HG03045 (cell line): ENCODE results near the gene GGT7.
A peak's percentile ranks its signal among the peaks of the same experiment; 100 is the strongest.
"Not testable (repeated sequence)": the region's sequence is repeated elsewhere in the genome, so short reads cannot be mapped to it uniquely, and the experiment has no call there.

Experiments
- ATAC-seq: cut with Tn5 transposase; IDR thresholded peaks from one replicate; pipeline ENCODE4 v1.9.1; 2021; ENCODE audit warnings: mild to moderate bottlenecking, moderate library complexity; ENCODE audit not compliant: unreplicated experiment

Gene GGT7

DNA sequence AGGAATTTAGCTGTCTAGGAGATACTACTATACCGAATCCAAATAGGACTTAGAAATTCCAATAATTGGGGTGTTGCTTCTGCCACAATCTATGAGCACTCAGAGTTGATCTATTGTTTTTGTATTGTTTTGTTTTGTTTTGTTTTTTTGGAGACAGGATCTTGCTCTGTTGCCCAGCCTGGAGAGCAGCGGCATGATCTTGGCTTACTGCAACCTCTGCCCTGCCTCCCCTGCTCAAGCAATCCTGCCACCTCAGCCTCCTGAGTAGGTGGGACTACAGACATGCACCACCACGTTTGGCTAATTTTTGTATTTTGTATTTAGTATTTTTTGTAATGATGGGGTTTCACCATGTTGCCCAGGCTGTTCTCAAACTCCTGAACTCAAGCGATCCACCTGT lies 11.2 kb upstream of the GGT7 start:
- ATAC-seq = no peak

DNA sequence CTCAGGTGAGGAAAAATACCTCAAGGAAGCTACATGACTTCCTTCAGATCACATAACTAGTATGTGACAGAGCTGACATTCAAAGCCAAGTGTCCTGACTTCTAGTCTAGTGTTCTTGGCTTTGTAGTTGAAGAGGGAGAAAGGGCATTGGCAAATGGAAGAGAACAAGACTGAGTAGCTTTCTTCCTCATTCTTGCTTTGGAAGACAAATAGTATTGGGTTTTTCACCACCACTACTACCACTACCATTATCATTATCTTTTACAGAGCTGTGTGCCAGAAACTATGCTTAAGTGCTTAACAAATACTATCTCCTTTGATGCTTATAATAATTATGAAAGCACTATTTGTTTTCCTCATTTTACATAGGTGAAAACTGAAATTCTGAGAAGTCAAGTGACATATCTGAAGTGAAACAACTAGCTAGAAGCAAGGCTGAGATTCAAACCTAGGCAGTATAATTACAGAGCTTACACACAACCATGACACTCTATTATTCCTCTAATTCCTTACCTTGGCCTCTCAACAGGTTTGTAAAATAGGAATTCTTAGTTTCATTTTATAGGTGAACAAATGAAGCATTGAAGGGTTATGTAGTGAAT lies 10.5 kb upstream of the GGT7 start:
- no peak for ATAC-seq

DNA sequence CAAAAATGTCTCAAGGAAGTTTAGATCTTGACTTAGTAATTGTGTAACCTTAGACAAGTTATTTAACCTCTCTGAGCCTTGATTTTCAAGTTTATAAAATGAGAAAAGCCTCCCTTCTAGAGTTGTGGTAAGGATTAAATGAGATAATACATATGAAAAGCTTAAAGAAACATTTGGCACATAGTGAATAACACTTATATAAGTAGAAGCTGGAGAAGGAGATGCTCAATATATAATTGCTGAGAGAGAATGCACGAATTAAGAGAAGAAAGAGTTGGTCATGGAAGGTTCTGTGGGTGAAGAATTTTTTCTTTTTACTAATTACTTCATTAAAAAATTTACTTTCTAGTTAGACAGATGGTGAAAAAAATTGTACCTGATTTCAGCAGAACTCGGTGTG lies 9.0 kb upstream of the GGT7 start:
- no peak for ATAC-seq

DNA sequence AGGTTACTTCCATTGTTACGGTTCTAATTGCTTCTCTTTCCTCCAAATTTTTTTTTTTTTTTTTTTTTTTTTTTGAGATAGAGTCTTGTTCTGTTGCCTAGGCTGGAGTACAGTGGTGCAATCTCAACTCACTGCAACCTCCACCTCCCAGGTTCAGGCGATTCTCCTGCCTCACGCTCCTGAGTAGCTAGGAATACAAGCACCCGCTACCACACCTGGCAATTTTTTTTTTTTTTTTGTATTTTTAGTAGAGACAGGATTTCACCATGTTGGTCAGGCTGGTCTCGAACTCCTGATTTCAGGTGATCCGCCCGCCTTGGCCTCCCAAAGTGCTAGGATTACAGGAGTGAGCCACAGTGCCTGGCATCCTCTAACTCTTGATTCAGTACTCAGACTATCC lies 8.3 kb upstream of the GGT7 start:
- not testable (repeated sequence) for ATAC-seq

DNA sequence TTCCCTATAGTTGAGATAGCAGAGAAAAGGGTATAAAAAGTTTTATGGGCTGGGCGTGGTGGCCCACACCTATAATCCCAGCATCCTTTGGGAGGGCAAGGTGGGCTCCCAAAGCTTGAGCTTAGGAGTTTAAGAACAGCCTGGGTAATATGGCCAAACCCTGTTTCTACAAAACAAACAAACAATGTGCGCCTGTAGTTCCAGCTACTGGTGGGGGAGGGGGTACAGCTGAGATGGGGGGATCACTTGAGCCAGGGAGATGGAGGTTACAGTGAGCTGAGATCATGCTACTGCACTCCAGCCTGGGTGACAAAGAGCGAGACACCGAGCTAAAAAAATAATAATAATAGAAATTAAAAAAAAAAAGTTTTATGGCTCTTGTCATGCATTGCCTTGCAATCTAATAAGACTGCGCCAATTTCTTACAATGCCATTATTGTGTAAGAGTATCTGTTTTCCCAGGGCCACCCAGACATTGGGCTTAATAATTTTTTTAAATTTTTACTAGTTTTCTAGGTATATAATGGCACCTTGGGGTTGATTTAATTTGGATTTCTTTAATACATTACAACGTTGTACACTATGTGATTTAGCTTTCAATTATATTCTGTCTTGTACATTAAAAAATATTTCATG lies 7.7 kb upstream of the GGT7 start:
- ATAC-seq = no peak

DNA sequence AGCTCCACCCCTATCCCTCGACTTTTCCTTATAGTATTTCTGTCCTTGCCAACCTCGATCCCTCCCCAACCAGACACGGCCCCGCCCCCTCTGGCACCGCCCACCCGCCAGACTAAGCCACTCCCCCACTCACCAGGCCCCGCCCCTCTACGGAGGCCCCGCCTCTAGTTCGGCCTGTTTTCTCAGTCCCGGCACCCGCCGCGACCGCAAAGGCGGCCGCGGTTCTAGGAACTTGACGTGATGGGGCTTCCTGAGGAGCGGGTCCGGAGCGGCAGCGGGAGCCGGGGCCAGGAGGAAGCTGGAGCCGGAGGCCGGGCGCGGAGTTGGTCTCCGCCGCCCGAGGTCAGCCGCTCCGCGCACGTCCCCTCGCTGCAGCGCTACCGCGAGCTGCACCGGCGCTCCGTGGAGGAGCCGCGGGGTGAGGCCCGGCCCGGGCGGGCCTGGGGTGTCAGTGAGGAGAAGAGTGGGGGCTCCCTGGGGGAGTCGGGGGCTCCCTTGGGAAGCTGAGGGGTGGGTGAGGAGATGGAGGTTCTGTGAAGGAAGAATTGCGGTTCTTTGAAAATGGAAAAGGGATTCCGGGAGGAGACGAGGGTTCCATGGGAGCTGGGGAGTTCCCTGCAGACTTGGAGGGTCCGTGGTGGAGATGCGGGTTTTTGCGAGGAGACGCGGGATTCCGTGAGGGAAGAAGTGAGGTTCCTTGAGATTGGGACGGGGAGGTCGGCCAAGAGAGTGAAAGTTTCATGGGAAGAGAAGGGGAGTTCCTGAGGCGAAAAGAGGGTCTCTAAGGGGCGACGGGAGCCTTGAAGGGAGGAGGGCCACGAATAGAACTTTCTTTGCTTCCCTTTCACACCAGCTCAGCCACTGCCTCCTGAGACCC lies 4.0 kb upstream of the GGT7 start, which contains the start of gene ACSS2:
ACSS2 (plus strand) TSS at position 207 of the 877 bp plus-strand sequence; CDS start at position 241, 34 bp downstream.
- peak; percentile 52 for ATAC-seq

DNA sequence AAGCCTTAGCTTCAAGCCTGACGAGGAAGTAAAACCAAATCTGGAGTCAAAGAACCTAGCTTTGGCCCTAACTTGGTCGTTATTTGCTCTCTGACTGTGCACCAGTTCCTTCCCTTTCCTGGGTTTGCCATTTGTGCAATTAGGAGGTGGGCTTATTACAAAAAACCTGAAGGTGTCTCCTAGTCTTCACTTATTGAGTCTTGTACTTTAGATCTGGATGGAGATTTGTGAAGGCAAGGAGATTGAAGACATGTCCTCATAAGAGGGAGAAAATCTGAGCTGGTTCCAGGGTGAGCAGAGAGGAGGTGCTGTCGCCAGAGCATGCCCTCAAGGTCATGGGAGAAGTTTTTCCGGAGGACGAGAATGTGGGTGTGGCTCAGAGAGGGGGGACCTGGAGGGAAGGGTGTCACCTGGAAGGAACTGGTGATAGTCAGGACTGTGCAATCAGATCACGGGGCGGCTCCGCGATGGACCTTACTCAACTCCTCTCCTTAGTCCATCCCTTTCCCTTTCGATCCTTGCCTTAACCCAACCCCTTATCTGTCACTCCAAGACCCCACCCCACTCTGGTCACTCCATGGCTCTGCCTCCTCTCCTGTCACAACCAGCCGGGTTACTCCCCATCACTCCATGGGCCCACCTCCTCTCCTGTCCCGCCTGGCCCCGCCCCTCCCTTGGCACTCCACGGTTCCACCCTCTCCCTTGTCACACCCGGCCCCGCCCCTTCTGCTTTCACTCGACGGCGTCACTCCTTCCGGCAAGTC lies 3.2 kb upstream of the GGT7 start:
- ATAC-seq = peak; percentile 58

DNA sequence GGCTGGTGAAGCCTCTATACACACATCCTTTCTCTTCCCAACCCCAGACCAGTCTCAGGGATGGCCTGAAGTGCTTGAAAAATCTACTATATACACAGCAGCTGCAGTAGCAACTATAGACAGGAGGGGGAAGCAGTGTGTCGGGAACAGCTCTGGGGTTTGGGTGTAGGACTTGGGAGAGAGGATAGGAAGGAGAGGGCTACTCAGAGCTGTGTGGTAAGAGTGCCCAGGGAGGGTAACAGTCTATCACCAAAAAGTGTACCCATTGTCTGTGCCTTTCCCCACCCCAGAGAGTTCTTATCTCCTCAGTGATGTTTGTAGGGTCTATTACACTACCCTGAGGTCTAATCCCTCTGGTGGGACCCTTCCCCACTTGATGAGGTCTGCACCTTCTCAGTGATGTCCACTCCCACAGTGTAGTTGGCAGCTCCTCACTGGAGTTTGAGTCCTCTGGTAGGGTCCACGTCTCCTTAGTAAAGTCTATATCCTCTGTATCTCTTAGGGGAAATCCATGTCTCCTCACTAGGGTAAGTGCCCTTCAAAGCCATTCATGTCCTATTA lies 1.5 kb upstream of the GGT7 start:
- no peak for ATAC-seq

DNA sequence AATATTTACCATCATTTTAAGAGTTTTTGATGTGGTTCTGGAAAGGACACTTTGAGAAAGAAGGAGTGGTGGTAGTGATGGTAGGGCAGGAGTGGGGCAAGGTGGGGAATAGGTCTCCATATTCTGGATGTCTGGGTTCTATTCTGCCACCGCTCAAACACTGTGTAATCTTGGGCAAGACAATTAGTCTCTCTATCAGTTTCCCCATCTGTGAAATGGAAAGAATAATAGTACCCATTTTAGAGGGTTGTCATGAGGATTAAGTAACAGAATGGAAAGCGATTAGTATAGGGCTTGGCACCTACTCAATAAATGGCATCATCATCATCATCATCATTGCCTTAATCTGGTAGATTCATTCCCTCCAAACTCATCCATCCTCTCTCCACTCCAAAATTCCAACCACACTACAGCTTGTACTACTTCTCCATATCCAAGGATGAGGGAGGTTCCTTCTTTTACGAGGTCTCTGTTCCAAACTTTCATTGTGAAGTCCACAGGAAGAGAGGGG lies 982 bp upstream of the GGT7 start:
- ATAC-seq = no peak

DNA sequence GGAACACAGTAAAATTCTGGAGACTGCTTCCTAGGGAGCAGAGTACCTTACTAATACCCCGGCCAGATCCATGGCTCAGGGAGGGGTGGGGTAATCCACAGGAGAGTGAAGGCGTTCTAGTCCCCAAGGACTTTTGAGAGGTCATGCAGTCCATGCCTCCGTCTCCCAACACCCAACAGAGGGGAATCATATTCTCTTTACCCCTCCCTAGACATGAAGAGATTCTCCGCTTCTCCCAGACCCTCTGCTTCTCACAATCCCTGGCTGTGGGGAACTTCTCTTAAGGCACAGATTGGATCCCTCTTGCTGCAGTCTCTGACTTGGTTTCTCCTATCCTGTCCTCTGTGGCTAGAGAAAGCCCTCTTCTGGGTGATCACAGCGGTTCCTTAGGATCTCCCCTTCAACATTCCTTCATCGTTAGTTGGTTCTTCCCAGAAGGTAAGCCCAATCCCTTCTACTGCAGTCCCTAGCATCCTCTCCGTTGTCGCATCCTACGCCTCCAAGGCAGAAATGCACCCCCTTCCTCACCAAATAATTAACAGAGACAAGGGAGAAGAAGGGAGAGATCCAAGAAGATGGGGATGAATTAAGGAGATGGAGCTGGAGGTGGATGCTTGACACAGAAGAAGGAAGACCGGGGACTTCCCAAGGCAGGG lies 562 bp downstream of the GGT7 start:
- no peak for ATAC-seq

DNA sequence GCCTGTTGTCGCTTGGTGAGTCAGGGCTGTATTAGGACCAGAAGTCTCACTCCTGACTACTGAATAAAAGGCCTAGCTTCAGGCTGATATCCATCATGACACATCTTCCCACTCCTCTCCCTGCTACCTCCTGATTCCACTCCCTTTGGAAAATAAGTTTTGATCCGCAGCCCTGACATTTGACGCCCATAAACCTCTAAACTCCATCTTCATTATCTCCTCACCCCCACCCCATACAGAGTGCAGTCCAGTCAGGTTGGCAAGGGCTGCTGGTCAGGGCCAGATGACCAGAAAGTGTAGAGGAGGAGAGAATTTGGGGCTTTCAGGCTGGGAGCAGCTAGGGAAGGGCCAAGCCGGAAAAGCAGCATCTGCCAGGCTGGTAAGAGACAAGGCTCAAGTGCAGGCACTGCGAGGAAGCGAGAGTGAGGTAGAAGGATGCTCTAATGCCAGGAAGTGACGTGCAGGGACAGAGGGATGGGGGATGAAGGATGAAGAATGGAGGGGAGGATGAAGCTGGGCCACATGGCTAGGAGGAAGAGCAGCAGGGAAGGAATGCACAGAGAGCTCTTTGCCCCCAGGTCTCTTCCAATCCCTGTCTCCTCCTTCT lies 1.2 kb downstream of the GGT7 start:
- ATAC-seq = no peak

DNA sequence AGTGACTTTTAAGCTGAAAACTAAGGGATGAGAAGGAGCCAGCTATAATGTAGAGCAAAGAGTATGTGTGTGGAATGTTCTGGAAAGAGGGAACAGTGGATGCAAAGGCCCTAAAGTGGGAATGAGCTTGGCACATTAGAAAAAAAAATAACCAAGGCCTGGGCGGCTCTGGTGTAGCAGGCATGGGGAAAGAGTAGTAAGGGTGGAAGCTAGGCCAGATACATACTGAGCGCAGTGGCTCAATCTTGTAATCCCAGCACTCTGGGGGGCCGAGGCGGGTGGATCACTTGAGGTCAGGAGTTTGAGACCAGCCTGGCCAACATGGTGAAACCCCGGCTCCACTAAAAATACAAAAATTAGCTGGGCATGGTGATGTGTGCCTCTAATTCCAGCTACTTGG lies 8.4 kb downstream of the GGT7 start:
- ATAC-seq = no peak

DNA sequence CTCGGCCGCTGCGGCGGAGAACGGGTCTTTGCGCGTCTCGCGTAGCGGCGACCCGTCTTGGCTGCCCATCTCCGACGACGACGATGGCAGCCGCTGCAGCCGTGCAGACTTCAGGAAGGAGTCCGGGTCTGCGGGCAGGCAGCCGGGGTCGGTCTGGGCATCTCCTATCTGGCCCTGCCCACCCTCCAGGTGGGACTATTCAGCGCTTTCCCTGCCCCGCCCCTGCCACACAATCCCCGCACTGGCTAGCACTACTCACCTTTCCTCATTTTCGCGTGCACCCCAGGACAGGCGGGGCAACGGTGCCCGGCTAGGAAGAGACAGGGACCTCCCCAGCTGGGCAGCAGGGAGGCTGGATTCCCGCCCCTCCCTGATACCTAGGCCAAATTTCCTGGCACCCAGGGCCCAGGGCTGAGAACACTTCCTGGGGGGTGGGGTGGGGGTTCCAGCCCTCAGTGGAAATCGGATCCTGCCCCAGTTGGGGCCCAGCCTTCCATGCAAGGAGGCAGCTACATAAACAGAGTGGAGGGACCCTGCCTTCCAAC lies 9.2 kb downstream of the GGT7 start:
- no peak for ATAC-seq

DNA sequence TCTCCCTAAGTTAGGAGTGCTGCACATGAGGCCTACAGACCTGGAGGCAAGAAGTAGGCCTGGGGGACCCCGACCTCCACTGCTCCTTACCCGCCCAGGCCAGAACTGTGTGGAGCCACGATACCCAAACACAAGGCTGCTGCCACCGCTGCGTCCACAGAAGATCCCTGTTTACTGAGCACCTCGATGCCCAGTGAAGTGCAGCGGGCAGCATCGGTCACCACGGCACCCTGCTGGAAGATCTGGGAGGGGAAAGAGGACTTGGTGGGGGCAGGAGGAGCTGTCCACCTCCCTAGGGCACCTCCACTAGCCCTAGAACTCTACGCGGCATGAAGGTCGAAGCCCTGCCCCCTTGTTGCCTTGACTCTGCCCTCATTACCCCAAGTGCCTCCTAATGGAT lies 9.9 kb downstream of the GGT7 start:
- no peak for ATAC-seq

DNA sequence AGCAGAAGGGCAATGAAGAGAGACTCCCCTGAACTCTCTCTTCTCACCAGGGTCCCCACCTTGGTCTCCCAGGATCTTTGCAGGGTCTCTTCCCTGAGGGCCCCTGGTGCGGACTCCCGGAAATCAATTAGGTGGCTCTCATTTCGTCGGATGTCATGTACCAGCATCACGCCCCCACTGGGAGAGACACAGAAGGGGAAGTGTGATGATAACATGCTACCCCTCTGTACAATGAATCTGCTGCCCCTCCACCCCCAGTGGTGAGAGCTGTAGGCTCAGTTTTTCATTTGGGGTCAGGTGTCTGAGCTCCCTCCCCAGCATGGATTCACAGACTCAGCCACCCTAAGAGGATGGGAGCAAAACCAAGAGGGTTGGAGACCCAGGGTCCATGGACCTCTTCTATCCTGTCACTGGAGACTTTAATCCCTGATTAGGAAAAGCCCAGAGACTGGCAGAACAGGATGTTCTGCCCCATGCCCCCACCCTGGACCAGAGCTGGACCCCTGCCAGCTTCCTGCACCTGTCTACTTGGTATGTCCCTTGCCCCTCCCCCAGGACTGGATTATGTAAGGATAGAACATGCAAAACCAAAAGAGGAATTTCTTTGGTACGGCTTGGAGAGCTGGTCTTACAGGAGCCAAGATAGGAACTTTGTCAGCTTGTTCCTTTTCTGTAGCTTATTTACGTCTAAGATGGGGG lies 11.1 kb downstream of the GGT7 start:
- ATAC-seq = no peak

DNA sequence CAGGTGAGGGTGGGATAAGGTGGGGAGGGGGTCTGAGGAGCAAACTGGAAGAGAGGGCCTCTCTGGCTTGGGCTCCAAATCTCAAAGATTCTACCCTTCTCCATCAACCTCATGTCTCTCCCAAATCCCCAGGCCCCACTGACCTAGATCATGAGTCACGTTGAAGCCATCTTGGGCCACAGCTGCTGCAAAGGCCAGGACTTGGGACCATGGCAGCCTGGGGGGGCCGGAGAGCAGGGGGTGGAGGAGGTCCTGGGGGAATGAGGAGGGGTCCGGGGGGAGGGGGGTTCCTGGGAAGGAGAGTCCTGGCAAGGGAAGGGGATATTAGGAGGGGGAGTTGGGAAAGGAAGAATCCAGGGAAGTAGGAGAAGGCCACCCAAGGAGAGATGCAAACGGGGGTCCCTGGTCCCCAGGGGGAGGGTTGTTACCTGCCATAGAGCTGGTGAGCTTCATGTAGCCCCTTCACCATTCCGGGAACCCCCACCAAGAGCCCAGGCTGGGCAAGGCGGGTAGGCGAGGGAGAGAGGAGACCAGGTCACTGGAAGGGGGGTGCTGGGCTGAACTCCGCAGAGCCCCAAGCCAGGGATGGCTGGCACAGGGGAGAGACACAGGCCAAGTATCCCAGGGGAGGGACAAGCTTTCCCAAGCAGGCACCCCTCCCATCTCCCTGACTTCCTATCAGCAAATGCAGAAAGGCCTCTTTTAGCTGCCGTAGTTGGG lies 12.7 kb downstream of the GGT7 start:
- ATAC-seq = no peak

DNA sequence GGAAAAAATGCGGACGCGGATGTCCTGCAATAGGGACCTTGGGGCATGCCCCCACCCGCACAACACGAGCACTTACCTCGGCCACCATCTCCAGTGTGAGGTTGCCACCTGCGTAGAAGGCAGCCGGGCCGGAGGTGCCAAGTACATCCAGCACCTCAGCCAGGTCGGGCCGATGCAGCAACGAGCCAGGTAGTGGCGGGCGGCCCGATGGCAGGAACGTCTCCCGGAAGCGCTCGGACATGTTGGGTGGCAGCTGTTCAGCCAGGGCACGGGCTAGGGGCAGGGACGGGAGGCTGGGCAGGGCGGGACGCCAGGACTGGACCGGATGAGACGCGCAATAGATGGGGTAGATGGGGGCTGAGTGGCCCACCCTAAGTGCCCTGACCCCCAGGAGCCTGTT lies 13.3 kb downstream of the GGT7 start:
- ATAC-seq = no peak

DNA sequence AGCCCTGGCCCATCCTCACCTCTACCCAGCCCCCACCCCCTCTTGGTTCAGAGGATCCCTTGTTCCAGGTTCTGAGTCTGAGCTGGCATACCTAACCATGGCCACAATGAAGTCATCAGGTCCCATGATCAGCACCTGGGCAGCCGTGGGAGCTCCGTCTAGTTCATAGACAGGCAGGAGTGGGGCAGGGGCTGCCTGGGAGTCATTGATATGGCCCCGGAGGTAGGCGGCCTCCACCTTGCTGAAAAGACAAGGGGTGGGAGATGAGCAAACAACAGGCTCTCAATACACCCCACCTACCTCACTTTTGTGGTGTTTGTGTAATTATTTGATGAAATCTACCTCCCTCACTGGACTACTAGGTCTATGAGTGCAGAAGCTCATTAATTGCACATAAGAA lies 20.4 kb downstream of the GGT7 start:
- no peak for ATAC-seq
